Keratinocyte (primary cell): Measurements from ENCODE around the gene KMT2B. TPM values are rescaled to one million over a fixed set of nuclear protein-coding genes. Genes with fewer than 3 reads are reported as not detected.

ENCODE experiments used
- DNase-seq: peaks from one replicate; pipeline ENCODE4 v3.0.0-alpha.2; 2011; ENCODE audit warnings: low read depth, missing footprints, low spot score
- FAIRE-seq: peaks from 2 replicates; lab custom pipeline; 2011; peaks lifted over from hg19 to GRCh38; lab: Jason Lieb, UNC
- H2AFZ ChIP-seq: 2 replicates; pipeline ENCODE4 v1.6.0; 2012; ENCODE audit warnings: low read length, control low read depth, inconsistent platforms; ENCODE audit not compliant: control insufficient read depth
- H3K27ac ChIP-seq: 2 replicates; pipeline ENCODE4 v1.5.1; 2011; ENCODE audit warnings: low read length; ENCODE audit not compliant: control insufficient read depth, insufficient read depth
- H3K27me3 ChIP-seq: 3 replicates; pipeline ENCODE4 v1.6.0; 2011; ENCODE audit warnings: low read length; ENCODE audit not compliant: control insufficient read depth, insufficient read depth; ENCODE audit errors: extremely low read depth
- H3K36me3 ChIP-seq, 2 experiments: 2 replicates in 1 of 2; 3 replicates in 1 of 2; pipeline ENCODE4 v1.5.1; 2011; ENCODE audit warnings: low read length in 2 of 2, mild to moderate bottlenecking in 1 of 2; ENCODE audit not compliant: control insufficient read depth in 2 of 2, insufficient read depth in 2 of 2; ENCODE audit errors: extremely low read depth in 1 of 2
- H3K4me1 ChIP-seq: 3 replicates; pipeline ENCODE4 v1.5.1; 2011; ENCODE audit warnings: low read length; ENCODE audit not compliant: control insufficient read depth, insufficient read depth; ENCODE audit errors: extremely low read depth
- H3K4me2 ChIP-seq: 3 replicates; pipeline ENCODE4 v1.6.0; 2011; ENCODE audit warnings: low read depth, low read length; ENCODE audit not compliant: control insufficient read depth, insufficient read depth; ENCODE audit errors: extremely low read depth
- H3K4me3 ChIP-seq, 3 experiments: fragments of 200-600 bp in 1 of 3; sonication (generic) in 1 of 3; 2 replicates in 2 of 3; 3 replicates in 1 of 3; pipeline ENCODE4 v1.5.1; 2011 to 2016; ENCODE audit warnings: low read length in 3 of 3, mild to moderate bottlenecking in 3 of 3, control low read depth in 2 of 3, inconsistent platforms in 1 of 3, low read depth in 1 of 3, mixed read lengths in 1 of 3, mixed run types in 1 of 3, moderate library complexity in 1 of 3; ENCODE audit not compliant: control insufficient read depth in 2 of 3, insufficient read depth in 2 of 3; ENCODE audit errors: extremely low read depth in 1 of 3
- H3K79me2 ChIP-seq: 2 replicates; pipeline ENCODE4 v1.6.0; 2012; ENCODE audit warnings: low read length; ENCODE audit not compliant: control insufficient read depth, insufficient read depth
- H3K9ac ChIP-seq: 3 replicates; pipeline ENCODE4 v1.6.0; 2011; ENCODE audit warnings: low read length; ENCODE audit not compliant: control insufficient read depth, insufficient read depth; ENCODE audit errors: extremely low read depth
- H3K9me1 ChIP-seq: 3 replicates; pipeline ENCODE4 v1.6.0; 2011; ENCODE audit warnings: low read length; ENCODE audit not compliant: control insufficient read depth, insufficient read depth; ENCODE audit errors: extremely low read depth
- H3K9me3 ChIP-seq: 2 replicates; pipeline ENCODE4 v1.5.1; 2012; ENCODE audit warnings: low read depth, low read length; ENCODE audit not compliant: control insufficient read depth
- H4K20me1 ChIP-seq: 3 replicates; pipeline ENCODE4 v1.6.0; 2011; ENCODE audit warnings: low read length; ENCODE audit not compliant: control insufficient read depth, insufficient read depth; ENCODE audit errors: extremely low read depth
- CTCF ChIP-seq, 3 experiments: IDR thresholded peaks in 1 of 3; conservative IDR thresholded peaks in 1 of 3; optimal IDR thresholded peaks in 1 of 3; 2 replicates in 2 of 3; 3 replicates in 1 of 3; pipeline versions ENCODE3 to v1.5.1; 2011; ENCODE audit warnings: low read length in 3 of 3, mild to moderate bottlenecking in 3 of 3, moderate library complexity in 2 of 3, control low read depth in 1 of 3, inconsistent platforms in 1 of 3; ENCODE audit not compliant: insufficient read depth in 2 of 3; ENCODE audit errors: extremely low read depth in 1 of 3
- EZH2 ChIP-seq: IDR thresholded peaks from one replicate; pipeline ENCODE4 v1.6.1; 2012; ENCODE audit warnings: inconsistent platforms, mild to moderate bottlenecking, low read length, moderate library complexity
- dilution Hi-C: fragments of 300-500 bp; cut with MboI; formaldehyde crosslinking; loops from one replicate; pipeline ENCODE4 v1.7.0; 2020; ENCODE audit warnings: low sequenced_read_pairs; ENCODE audit not compliant: extremely low pct_ligation_motif_present
- polyA plus RNA-seq, 5 experiments: library from polyadenylated mRNA; depleted of rRNA in 3 of 5; stranded (reverse) in 3 of 5; stranded (forward) in 1 of 5; unstranded in 1 of 5; fragments of >200 nt; gene quantifications; 1 replicate in 1 of 5; 2 replicates in 3 of 5; 3 replicates in 1 of 5; pipeline versions ENCODE4 v1.2.1 to v1.2.3, GENCODE V29; 2011 to 2012; ENCODE audit warnings: missing spikeins in 2 of 5, low read depth in 1 of 5, low replicate concordance in 1 of 5

KMT2B gene
- polyA plus RNA-seq, 1 donor (not counting 4 experiments of a cell fraction or from before 2014, with no cell fraction given): 7.7 TPM

- H2AFZ ChIP-seq: peak within 1 kb of the TSS; percentile 15
- H3K9me3 ChIP-seq: no peaks in the 10 kb centered on the region
- H3K36me3 ChIP-seq: peaks cover 19 to 20% of the 10 kb centered on the region in 2 experiments
- no peak for FAIRE-seq
- peak within 1 kb of the TSS; percentile 65 to 95 (median 92) for H3K4me3 ChIP-seq
- no peak for DNase-seq
- no peaks in the 10 kb centered on the region for H4K20me1 ChIP-seq
- dilution Hi-C loops: no loop called here
- H3K27me3 ChIP-seq: no peaks in the 10 kb centered on the region
- peak within 1 kb of the TSS; percentile 43 for H3K27ac ChIP-seq
- H3K79me2 ChIP-seq: peaks cover 20% of the 10 kb centered on the region
- peaks cover 23% of the 10 kb centered on the region for H3K4me1 ChIP-seq
- H3K9ac ChIP-seq: peak within 1 kb of the TSS; percentile 52
- H3K9me1 ChIP-seq: no peaks in the 10 kb centered on the region
- H3K4me2 ChIP-seq: peak within 1 kb of the TSS; percentile 82
- TF ChIP-seq CTCF (optimal IDR thresholded peaks at IDR 0.05 in 1 of 3, IDR thresholded peaks at IDR 0.05 in 1 of 3, conservative IDR thresholded peaks at IDR 0.05 in 1 of 3; ENCODE audit: extremely low read depth in 1 of 3, insufficient read depth in 2 of 3, low read length in 3 of 3) (no peak), EZH2 (no peak)
These were observed 38.8 kb downstream of the KMT2B start, which contains the start of gene HSPB6 for GRCh38 chr19:35756377-35757230. TSS of gene HSPB6 (minus strand) at chr19:35757029. CDS start at chr19:35757008, 21 bp downstream.

DNA sequence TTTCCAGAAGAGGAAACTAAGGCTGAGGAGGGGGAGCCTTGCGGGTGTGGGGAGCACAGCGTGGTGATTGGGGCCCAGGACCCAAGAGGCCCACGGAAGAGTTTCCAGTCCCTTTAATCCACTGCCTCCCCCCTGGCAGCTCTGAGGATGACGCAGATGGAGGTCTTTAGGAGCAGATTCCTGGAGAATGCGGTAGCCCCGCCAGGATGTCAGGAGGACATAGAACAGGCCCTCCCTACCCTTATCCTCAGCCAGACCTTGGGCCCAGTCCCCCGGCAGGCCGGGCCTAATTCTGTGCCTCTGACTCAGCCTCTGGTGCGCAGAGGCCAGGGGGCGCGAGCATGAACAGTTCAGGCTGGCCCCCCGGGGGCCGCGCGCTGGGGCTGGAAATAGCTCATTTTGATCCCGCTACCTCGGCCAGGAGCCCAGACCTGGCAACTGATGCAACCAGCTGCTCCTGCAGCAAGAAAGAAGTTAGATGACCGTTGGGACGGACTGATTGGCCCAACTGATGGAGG lies 39.5 kb downstream of the KMT2B start:
- peaks cover 20% of the 10 kb centered on the region for H3K79me2 ChIP-seq
- no peaks in the 10 kb centered on the region for H3K9me1 ChIP-seq
- H3K4me2 ChIP-seq: peak overlapping the region; percentile 82
- FAIRE-seq (no peak), DNase-seq (no peak)
- H3K9ac ChIP-seq: peak overlapping the region; percentile 52
- dilution Hi-C loops: no loop called here
- no peaks in the 10 kb centered on the region for H4K20me1 ChIP-seq
- H2AFZ ChIP-seq: peak overlapping the region; percentile 15
- no peak for TF ChIP-seq EZH2
- TF ChIP-seq CTCF (optimal IDR thresholded peaks at IDR 0.05 in 1 of 3, IDR thresholded peaks at IDR 0.05 in 1 of 3, conservative IDR thresholded peaks at IDR 0.05 in 1 of 3; ENCODE audit: extremely low read depth in 1 of 3, insufficient read depth in 2 of 3, low read length in 3 of 3): no peak
- peak overlapping the region; percentile 53 to 92 (median 65) for H3K4me3 ChIP-seq
- peaks cover 23% of the 10 kb centered on the region for H3K4me1 ChIP-seq
- H3K36me3 ChIP-seq: peaks cover 17 to 20% of the 10 kb centered on the region in 2 experiments
- peak overlapping the region; percentile 43 for H3K27ac ChIP-seq
- no peaks in the 10 kb centered on the region for H3K27me3 ChIP-seq
- no peaks in the 10 kb centered on the region for H3K9me3 ChIP-seq
